ENCODE measurements around the gene NRG2. TPM values are rescaled to one million over a fixed set of nuclear protein-coding genes. Genes with fewer than 3 reads are reported as not detected.
A peak's percentile ranks its signal among the peaks of the same experiment; 100 is the strongest.

Gene NRG2
- total and polyA plus RNA-seq, 2 of the 4 experiments (the other 2 are of a cell fraction) = 0.18 TPM; not detected in 1

GRCh38 chr5:139862313-139862712 is 180.8 kb downstream of the NRG2 start:
- Histone ChIP-seq H3K9me1 (ENCODE audit: insufficient read depth, low read length) (no peaks in the 10 kb centered on the region), H3K4me2 (ENCODE audit: low read depth, low read length) (no peak overlapping the region), H3K4me3 (ENCODE audit: insufficient read depth, low read depth, low read length) (no peak overlapping the region), H2BK120ac (ENCODE audit: low read depth, low read length) (no peak overlapping the region), H3K23ac (ENCODE audit: low read depth, low read length) (no peak overlapping the region), H2AK5ac (ENCODE audit: low read depth, low read length) (no peak overlapping the region), H2AK9ac (replicated peaks; ENCODE audit: low read depth, low read length, poor library complexity) (no peak overlapping the region), H3K4ac (ENCODE audit: low read depth, low read length) (no peak overlapping the region), H4K8ac (ENCODE audit: low read depth in 2 of 2, low read length in 2 of 2) (no peak overlapping the region), H4K20me1 (ENCODE audit: insufficient read depth, low read length) (no peaks in the 10 kb centered on the region), H3K14ac (replicated peaks; ENCODE audit: low read depth, low read length) (no peak overlapping the region), H3K4me1 (ENCODE audit: control insufficient read depth, insufficient read depth, low read length) (no peaks in the 10 kb centered on the region), H2AFZ (replicated peaks; ENCODE audit: low read length, poor library complexity) (no peak overlapping the region), H4K5ac (ENCODE audit: low read depth, low read length) (no peak overlapping the region), H4K91ac (ENCODE audit: insufficient read depth, low read depth, low read length) (no peak overlapping the region), H3K79me1 (ENCODE audit: low read depth in 1 of 2, low read length in 2 of 2) (no peaks in the 10 kb centered on the region), H3K18ac (ENCODE audit: low read depth, low read length) (no peak overlapping the region), H3K36me3 (ENCODE audit: control insufficient read depth, insufficient read depth, low read length) (no peaks in the 10 kb centered on the region), H3K27me3 (ENCODE audit: control insufficient read depth, insufficient read depth, low read length) (peaks cover 73% of the 10 kb centered on the region), H3K27ac (ENCODE audit: insufficient read depth, low read length) (no peak overlapping the region), H2BK5ac (ENCODE audit: low read depth, low read length, poor library complexity, severe bottlenecking) (no peak overlapping the region), H2BK20ac (ENCODE audit: low read depth, low read length) (no peak overlapping the region), H3K56ac (ENCODE audit: extremely low read depth, insufficient read depth, low read length) (no peak overlapping the region), H2BK15ac (ENCODE audit: low read depth, low read length) (no peak overlapping the region), H3K9ac (ENCODE audit: low read depth, low read length) (no peak overlapping the region), H3K9me3 (ENCODE audit: control insufficient read depth, insufficient read depth, low read length) (no peaks in the 10 kb centered on the region)
- CTCF ChIA-PET = interaction anchor here (2.6 kb wide), 1 partner anchor 75 kb away, joined by 11 read pairs; no protein-coding TSS in a partner anchor
- dilution Hi-C loops (cut with HindIII; ENCODE audit: low sequenced_read_pairs, unreplicated experiment) (no loop called here), in situ Hi-C loops (cut with MboI; ENCODE audit: low sequenced_read_pairs) (no loop called here), intact Hi-C loops (cut with micrococcal nuclease) (loop anchor here (5.0 kb wide), 1 partner anchor 105 kb away; no protein-coding TSS in a partner anchor)
- POLR2A ChIA-PET (ENCODE audit: unreplicated experiment) = no interaction called here
- no CpG with 5 or more reads among the region's 2 CpGs for WGBS, 2 experiments (ENCODE audit: extremely low coverage in 2 of 2, insufficient read length in 1 of 2)
- TF ChIP-seq MXI1 (IDR thresholded peaks at IDR 0.05; ENCODE audit: borderline replicate concordance, low read depth, low read length) (no peak), NFE2L2 (IDR thresholded peaks at IDR 0.05; ENCODE audit: low read depth, low read length) (no peak), RFX5 (IDR thresholded peaks at IDR 0.05; ENCODE audit: low read depth, low read length) (no peak), RAD21 (IDR thresholded peaks at IDR 0.05; ENCODE audit: low read length) (no peak), FOS (IDR thresholded peaks at IDR 0.05; ENCODE audit: low read depth, low read length) (no peak), CHD1 (IDR thresholded peaks at IDR 0.05; ENCODE audit: low read depth, low read length) (no peak), MAFK (IDR thresholded peaks at IDR 0.05; ENCODE audit: low read depth, low read length) (no peak), CEBPB (IDR thresholded peaks at IDR 0.05; ENCODE audit: low read depth, low read length) (no peak), MAZ (IDR thresholded peaks at IDR 0.05; ENCODE audit: borderline replicate concordance, low read depth, low read length) (no peak), SMC3 (IDR thresholded peaks at IDR 0.05; ENCODE audit: low read depth, low read length) (no peak), BHLHE40 (IDR thresholded peaks at IDR 0.05; ENCODE audit: low read depth, low read length) (no peak), RCOR1 (IDR thresholded peaks at IDR 0.05; ENCODE audit: insufficient replicate concordance, low read length) (no peak), ELK1 (IDR thresholded peaks at IDR 0.05; ENCODE audit: borderline replicate concordance, low read depth, low read length) (no peak), CTCF (conservative IDR thresholded peaks at IDR 0.05; ENCODE audit: low read depth, low read length) (no peak)
- TF ChIP-seq, protein P1, sequence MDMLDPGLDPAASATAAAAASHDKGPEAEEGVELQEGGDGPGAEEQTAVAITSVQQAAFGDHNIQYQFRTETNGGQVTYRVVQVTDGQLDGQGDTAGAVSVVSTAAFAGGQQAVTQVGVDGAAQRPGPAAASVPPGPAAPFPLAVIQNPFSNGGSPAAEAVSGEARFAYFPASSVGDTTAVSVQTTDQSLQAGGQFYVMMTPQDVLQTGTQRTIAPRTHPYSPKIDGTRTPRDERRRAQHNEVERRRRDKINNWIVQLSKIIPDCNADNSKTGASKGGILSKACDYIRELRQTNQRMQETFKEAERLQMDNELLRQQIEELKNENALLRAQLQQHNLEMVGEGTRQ (IDR thresholded peaks at IDR 0.05; ENCODE audit: low read depth, low read length) = no peak
- no peak for ATAC-seq (ENCODE audit: low read depth)
- peak; percentile 7 for DNase-seq
- no TSS peak for BruUV-seq (replicated peaks)

Data from IMR-90 (cell line).